Myocyte (in vitro differentiated cells): ENCODE results near the gene INVS. TPM values are rescaled to one million over a fixed set of nuclear protein-coding genes. Genes with fewer than 3 reads are reported as not detected.
"Not testable (repeated sequence)": the region's sequence is repeated elsewhere in the genome, so short reads cannot be mapped to it uniquely, and the experiment has no call there.

Experiments
- DNase-seq: peaks from one replicate; pipeline ENCODE4 v3.0.0-alpha.2; 2012; ENCODE audit warnings: low read depth
- total RNA-seq: library from RNA; depleted of rRNA; stranded (reverse); fragments of >200 nt; gene quantifications from 2 replicates; pipeline ENCODE4 v1.2.3, GENCODE V29; 2014

Gene INVS
- total RNA-seq, 1 donor from 2014 or later, result 12.1 TPM

GRCh38 chr9:100082782-100083181 lies 16.3 kb upstream of the INVS start:
- DNase-seq, result no peak

- no peak for DNase-seq
Observed at GRCh38 chr9:100083448-100084127, 15.5 kb upstream of the INVS start.

GRCh38 chr9:100084128-100084453 lies 15.0 kb upstream of the INVS start:
- DNase-seq, result no peak

GRCh38 chr9:100084734-100085133 lies 14.3 kb upstream of the INVS start:
- DNase-seq, result peak; percentile 65

- DNase-seq, result no peak
Observed at GRCh38 chr9:100086097-100086635, 12.9 kb upstream of the INVS start.

- DNase-seq, result peak; percentile 18
Observed at GRCh38 chr9:100087218-100087617, 11.8 kb upstream of the INVS start.

GRCh38 chr9:100088202-100088601 lies 10.8 kb upstream of the INVS start:
- no peak for DNase-seq

- no peak for DNase-seq
Observed at GRCh38 chr9:100090880-100091279, 8.2 kb upstream of the INVS start.

GRCh38 chr9:100091650-100092049 lies 7.4 kb upstream of the INVS start:
- DNase-seq, result no peak

GRCh38 chr9:100092066-100092465 lies 7.0 kb upstream of the INVS start:
- DNase-seq, result no peak

GRCh38 chr9:100094411-100094810 lies 4.6 kb upstream of the INVS start:
- DNase-seq, result not testable (repeated sequence)

GRCh38 chr9:100096378-100096916 lies 2.6 kb upstream of the INVS start:
- no peak for DNase-seq

- peak; percentile 75 for DNase-seq
Observed at GRCh38 chr9:100098046-100098886, 777 bp upstream of the INVS start.

- DNase-seq, result no peak
Observed at GRCh38 chr9:100099722-100100042, 639 bp downstream of the INVS start.

- DNase-seq, result no peak
Observed at GRCh38 chr9:100100146-100100667, 1.2 kb downstream of the INVS start.

GRCh38 chr9:100101608-100102007 lies 2.6 kb downstream of the INVS start:
- no peak for DNase-seq

- DNase-seq, result no peak
Observed at GRCh38 chr9:100104314-100104713, 5.3 kb downstream of the INVS start.

GRCh38 chr9:100105861-100106260 lies 6.8 kb downstream of the INVS start:
- DNase-seq, result no peak

GRCh38 chr9:100106616-100107015 lies 7.6 kb downstream of the INVS start:
- DNase-seq, result no peak

GRCh38 chr9:100108559-100108958 lies 9.5 kb downstream of the INVS start:
- DNase-seq, result no peak

- peak; percentile 99 for DNase-seq
Observed at GRCh38 chr9:100111235-100111634, 12.2 kb downstream of the INVS start.

- no peak for DNase-seq
Observed at GRCh38 chr9:100112677-100113336, 13.8 kb downstream of the INVS start.
